ENCODE data around the gene HSPA9. TPM values are rescaled to one million over a fixed set of nuclear protein-coding genes. Genes with fewer than 3 reads are reported as not detected.

Gene HSPA9
- total RNA-seq, 1 donor from 2014 or later: 311 TPM

- ATAC-seq: no peak
- intact Hi-C loops (cut with micrococcal nuclease): no loop called here
- DNase-seq: no peak
Measured at GRCh38 chr5:138597661-138598400, 22.6 kb upstream of the HSPA9 start.

- DNase-seq (no peak), ATAC-seq (no peak)
- intact Hi-C loops (cut with micrococcal nuclease): no loop called here
Measured at GRCh38 chr5:138596105-138596881, 21.1 kb upstream of the HSPA9 start.

DNA sequence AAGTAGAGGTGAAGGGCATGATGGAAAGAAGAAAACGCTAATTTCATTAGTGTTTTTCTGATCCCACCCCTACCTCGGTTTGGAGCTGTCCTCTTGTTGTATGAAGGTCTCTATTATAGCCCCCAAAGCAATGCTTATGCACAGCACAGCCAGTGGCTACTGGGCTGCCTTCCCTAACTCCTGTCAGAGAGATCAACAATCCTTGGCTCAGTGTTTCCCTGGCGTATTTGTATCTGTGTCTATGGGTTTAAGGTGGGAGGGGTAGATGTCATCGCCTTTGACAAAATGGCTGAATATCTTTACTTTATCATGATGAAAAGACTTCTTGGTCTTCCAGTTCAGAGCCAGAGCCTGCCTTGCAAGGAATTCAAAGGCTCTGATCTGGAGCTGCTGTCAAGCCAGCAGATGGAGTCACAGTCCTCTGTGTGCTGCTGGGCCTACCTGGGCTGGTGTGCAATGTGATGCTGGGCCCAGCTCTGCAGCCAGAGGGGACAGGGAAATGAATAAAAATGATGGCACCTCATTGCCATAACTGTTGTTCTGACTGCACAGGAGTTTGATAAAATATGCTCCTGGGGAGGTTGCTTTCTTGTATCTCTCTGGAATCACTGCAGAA is 20.1 kb upstream of the HSPA9 start:
- intact Hi-C loops (cut with micrococcal nuclease): no loop called here
- ATAC-seq (no peak), DNase-seq (no peak)

- intact Hi-C loops (cut with micrococcal nuclease): no loop called here
- no peak for ATAC-seq
- no peak for DNase-seq
Measured at GRCh38 chr5:138594305-138595058, 19.3 kb upstream of the HSPA9 start.

- intact Hi-C loops (cut with micrococcal nuclease): no loop called here
- ATAC-seq (no peak), DNase-seq (no peak)
Measured at GRCh38 chr5:138588013-138588788, 13.0 kb upstream of the HSPA9 start.

DNA sequence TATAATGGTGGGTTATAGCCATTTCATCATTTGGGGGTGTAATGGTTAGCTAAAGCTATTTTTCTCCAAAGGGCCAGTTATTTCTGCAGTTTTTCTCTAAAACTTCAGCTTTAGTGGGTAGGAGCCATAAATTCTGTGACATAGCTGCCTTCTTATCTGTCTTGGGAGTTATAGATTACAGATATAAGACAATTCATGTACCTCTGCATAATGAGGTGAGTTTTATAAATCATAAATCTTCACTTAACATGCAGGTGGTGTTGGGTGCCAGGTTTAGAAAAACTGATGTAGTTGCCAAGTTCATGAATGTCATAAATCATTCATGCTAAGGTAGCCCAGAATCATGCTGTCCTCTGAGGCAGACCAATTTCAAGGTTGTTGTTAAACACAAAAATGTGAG is 10.0 kb upstream of the HSPA9 start:
- intact Hi-C loops (cut with micrococcal nuclease): no loop called here

GRCh38 chr5:138583984-138584637 is 8.9 kb upstream of the HSPA9 start:
- no peak for DNase-seq
- intact Hi-C loops (cut with micrococcal nuclease): loop anchor here (5.0 kb wide), 1 partner anchor 678 kb away; no protein-coding TSS in a partner anchor
- ATAC-seq: no peak

More for the DNA sequence above, 10.0 kb upstream of the HSPA9 start:
- DNase-seq: no peak
- no peak for ATAC-seq

GRCh38 chr5:138582959-138583358 is 7.8 kb upstream of the HSPA9 start:
- intact Hi-C loops (cut with micrococcal nuclease): loop anchor here (5.0 kb wide), 1 partner anchor 679 kb away; no protein-coding TSS in a partner anchor
- DNase-seq (no peak), ATAC-seq (no peak)

DNA sequence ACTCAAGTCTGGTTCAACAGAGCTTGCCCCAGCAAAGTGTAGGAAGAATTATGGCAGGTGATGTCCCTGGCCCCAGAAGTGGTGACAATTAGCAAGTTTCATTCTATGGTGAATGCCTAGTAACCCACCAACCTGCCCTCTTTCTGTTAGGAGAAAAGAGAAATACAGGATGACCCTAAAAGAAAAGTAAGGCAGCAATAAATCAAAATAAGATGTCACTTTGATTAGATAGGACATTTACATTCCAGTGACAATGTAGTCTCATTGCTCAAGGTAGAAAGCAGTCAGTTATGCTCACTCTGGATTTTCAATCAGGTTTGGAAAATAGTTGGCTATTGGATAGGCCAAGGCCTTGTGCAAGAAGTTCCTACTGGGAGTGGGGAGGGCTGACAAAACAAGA is 5.6 kb upstream of the HSPA9 start:
- intact Hi-C loops (cut with micrococcal nuclease): loop anchor here (5.0 kb wide), 1 partner anchor 682 kb away; no protein-coding TSS in a partner anchor
- ATAC-seq (no peak), DNase-seq (no peak)

DNA sequence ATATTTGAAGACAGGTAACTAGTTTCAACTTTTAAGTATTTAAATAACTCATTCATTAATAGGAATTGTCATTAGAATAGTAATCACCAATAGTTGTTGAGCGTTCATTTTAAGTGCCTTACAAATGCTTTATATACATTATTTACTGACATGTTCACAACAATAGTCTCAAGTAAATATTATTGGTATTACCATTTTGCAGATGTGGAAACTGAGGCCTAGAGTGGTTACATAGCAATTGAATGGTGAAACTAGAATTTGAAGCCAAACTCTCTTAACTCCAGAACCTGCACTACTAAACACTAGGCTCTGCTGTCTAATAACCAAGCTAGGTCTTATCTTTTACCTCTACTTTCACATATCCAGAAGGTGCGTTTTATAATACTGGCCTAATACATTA is 4.8 kb upstream of the HSPA9 start:
- DNase-seq (no peak), ATAC-seq (no peak)
- intact Hi-C loops (cut with micrococcal nuclease): loop anchor here (5.0 kb wide), 1 partner anchor 682 kb away; no protein-coding TSS in a partner anchor

GRCh38 chr5:138579517-138579863 is 4.3 kb upstream of the HSPA9 start:
- intact Hi-C loops (cut with micrococcal nuclease): no loop called here
- no peak for ATAC-seq
- DNase-seq: no peak

- DNase-seq (no peak), ATAC-seq (no peak)
- intact Hi-C loops (cut with micrococcal nuclease): no loop called here
Measured at GRCh38 chr5:138577452-138577851, 2.3 kb upstream of the HSPA9 start.

DNA sequence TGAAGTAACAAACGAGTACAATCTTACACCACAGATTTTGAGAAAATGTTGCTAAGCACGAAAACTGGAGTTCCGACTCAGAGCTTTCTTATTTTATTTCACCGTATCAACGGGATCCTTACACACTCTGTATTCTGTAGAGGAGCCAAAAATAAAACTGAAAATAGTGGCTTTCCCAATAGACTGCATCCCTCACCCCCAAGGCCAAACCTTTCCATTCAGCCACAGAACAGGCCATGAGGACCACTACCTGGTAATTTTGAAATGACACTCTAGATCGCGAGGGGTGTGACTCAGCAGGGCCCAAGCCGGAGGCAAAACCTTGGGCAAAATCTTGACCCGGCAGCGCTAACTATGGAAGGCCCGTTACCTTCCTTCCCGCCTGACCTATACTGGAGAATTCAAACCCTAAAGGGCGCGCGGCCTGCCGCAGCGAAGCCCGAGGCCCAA is 432 bp downstream of the HSPA9 start:
- no peak for ATAC-seq
- no peak for DNase-seq
- intact Hi-C loops (cut with micrococcal nuclease): no loop called here

DNA sequence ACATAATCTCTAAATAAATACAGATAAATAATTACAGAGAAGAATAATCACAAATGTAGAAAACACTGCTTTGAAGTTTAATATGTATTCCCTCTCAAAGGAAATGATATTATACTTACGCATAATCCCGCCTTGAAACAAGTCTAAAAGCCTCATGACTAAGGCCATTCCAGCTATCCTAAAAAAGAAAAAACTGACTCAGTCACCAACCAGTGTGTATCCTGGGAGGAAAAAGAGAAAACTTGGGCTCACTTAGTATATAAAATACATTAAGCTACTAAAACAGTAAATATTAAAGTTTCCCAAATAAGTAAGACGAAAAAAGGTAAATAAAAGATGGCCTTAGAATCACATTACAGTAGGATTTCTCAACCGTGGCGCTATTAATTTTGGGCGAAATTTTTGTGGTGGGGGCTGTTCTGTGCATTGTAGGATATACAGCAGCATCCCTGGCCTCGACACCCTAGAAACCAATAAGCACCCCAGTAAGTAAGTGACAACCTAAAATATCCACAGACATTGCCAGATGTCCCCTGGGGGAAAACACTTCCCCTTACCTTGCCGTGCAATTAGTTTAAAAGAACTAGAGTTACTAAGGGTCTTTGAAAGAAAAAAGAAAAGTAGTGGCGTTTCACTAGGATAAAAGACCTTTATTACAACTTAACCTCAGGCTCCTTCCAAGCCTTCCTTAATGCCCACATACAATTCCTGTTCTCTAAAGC is 1.1 kb downstream of the HSPA9 start:
- ATAC-seq (no peak), DNase-seq (no peak)
- intact Hi-C loops (cut with micrococcal nuclease): no loop called here

- DNase-seq (no peak), ATAC-seq (no peak)
- intact Hi-C loops (cut with micrococcal nuclease): no loop called here
Measured at GRCh38 chr5:138573223-138573622, 2.0 kb downstream of the HSPA9 start.

GRCh38 chr5:138570871-138571270 is 4.3 kb downstream of the HSPA9 start:
- DNase-seq: no peak
- intact Hi-C loops (cut with micrococcal nuclease): no loop called here
- no peak for ATAC-seq

GRCh38 chr5:138569782-138570181 is 5.4 kb downstream of the HSPA9 start:
- intact Hi-C loops (cut with micrococcal nuclease): no loop called here
- DNase-seq: no peak
- no peak for ATAC-seq
